GM19452 (cell line): ENCODE results near the gene SLC44A5.
"Not testable (repeated sequence)": the region's sequence is repeated elsewhere in the genome, so short reads cannot be mapped to it uniquely, and the experiment has no call there.

Experiments
- ATAC-seq: cut with Tn5 transposase; IDR thresholded peaks from one replicate; pipeline ENCODE4 v1.9.1; 2021; ENCODE audit not compliant: unreplicated experiment

SLC44A5 gene

DNA sequence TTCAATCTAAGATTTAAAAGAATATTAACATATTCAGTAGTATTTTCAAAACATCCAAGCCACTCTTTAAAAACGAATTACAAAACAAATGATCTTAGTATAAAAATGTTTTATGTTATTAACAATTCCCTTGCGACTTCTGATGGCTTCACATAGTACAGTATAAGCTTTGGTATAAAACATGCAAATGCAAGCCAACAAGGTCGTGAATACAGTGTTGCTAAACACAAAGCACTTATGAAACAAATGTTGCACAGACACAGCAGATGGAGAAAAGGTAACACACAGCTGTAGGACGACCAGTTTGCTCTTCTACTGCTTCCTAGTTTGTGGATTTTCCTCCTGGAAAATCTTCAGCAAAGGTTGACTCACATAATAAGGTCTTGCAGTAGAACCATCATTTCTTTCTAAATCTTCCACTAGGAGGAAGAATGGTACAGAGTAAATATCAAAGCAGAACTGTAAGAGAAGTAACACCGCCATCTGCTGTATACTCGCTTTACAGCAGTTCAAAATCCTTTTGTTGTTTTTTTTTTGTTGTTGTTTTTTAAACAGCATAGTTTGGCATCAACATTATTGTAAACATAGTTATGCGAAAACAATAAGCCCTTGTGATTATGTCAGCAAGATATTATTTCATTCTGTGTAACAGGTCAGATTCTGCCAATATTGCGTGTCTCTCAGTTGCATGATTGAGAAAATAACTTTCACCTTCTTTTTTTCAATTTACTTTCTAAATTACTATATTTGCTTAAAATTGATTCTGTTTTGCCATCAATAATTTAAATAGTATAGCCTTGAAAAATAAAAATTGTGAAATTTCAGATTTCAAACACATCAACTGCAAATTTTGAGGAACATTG is 407.3 kb downstream of the SLC44A5 start:
- peak; percentile 82 for ATAC-seq

DNA sequence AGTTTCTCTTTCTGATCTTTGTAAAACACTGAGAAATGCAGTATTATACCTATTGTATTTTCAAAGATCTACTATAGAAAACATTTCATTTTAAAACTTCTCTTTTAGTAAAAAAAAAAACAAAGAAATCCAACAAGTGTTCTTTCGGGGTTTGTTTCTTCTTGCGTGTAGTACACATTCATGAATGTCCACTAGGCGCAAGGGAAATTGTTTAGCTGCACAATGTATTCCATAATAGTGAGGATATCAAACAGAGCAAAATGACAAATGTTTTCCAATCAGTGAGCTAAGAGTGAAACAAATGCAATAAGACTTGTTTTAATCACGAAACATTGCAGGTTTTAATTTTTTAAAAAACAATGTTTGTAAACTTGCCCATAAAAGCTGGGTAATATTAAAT is 408.2 kb downstream of the SLC44A5 start:
- ATAC-seq = no peak

DNA sequence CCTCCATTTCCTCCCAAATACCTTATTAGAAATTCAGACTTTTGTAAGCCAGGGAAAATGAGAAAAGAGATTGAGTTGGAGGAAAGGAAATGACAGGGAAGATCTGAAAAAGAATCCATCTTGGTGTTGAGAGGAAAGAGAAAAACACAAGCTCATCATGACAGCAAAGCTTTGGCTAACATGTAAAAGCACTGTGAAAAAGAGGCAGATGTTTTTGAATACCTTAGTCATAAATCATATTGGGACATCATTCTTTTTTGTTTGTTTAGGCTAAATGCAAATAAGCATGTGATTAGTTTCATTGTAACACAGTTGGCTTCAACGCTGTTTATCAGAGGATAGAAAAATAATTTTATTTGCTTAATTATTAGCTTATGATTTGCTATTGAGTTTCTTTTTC is 412.2 kb downstream of the SLC44A5 start:
- no peak for ATAC-seq

DNA sequence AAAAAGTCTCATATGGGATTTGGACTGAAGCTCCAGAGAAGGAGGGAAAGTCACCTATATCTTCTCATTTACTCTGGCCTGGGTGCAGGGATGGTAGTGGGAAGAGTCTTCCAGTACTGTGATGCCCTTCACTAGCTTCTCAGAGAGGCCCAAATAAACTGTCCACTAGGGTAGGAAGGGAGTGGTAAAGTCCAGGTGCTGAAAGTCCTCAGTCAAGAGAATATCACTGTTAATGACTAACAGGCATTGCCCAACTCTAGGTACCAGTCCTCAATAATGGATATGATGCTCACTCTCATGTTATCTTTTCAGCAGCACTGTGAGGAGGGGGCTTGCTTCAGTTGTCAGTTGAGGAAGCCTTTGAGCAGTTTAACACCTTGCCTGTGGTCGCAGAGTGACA is 412.8 kb downstream of the SLC44A5 start:
- ATAC-seq = no peak

DNA sequence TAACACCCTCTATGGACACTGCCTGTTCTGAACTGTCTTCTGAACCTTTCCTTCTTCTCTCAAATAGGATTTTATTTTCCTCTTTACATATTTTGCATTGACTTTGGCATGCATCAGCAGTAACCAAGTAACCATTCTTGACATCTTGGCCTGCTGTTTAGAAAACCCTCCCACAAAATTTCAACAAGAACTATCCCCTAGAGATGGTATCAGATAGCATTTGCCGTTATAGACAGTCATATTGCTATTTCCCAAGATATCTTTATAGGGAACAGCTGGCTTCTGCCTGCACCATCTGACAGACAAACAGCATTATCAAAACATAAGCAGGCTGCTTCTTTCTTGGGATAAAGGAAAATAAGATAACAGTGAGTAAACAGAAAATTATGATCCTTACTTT is 422.0 kb downstream of the SLC44A5 start:
- ATAC-seq = no peak

DNA sequence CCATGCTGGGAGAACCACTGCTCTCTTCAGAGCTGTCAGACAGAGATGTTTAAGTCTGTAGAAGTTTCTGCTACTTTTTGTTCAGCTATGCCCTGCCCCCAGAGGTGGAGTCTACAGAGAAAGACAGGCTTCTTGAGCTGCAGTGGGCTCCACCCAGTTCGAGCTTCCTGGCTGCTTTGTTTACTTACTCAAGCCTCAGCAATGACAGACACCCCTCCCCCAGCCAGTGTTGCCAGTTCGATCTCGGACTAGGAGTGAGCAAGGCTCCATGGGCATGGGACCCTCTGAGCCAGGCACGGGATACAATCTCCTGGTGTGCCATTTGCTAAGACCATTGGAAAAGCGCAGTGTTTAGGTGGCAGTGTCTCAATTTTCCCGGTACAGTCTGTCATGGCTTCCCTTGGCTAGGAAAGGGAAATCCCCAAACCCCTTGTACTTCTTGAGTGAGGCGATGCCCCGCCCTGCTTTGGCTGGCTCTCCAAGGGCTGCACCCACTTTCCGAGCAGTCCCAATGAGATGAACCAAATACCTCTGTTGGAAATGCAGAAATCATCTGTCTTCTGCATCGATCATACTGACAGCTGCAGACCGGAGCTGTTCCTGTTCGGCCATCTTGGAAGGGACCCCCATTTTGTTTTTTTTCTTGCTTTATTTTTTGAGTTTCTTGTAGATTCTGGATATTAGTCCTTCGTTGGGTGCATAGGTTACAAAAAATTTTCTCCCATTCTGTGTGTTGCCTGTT is 429.5 kb downstream of the SLC44A5 start:
- not testable (repeated sequence) for ATAC-seq

DNA sequence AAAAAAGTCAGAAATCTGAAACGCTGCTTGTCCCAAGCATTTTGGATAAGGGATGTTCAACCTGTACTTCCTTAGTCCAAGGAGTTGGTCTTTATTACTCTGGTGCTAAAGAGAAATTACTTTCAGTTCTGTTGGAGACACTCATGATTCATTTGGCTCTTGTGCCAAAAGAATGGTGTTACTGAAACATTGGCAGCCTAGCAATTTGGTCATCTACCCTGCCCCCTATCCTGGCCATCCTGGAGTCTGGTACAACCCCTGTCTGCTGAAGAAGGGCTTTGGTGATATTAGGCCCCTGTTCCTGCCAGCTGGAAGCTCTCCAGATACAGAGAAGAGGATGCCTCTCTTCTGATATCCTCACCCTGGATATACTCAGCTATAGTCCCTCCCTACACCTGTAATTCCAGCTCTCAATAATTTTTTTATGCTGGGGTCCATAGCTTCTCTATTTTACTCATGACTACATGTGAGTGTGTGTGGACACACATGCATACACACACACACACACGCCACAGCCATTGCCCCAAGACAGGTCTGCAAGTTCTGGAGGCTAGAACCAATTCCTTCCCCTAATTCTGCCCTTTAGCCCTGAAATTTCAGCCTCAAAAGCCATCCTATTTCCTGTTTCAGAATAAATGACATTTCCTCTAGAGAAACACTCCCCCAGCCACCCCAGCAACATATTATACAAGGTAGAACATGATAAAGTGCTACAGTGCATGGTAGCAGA is 436.7 kb downstream of the SLC44A5 start:
- ATAC-seq = no peak

DNA sequence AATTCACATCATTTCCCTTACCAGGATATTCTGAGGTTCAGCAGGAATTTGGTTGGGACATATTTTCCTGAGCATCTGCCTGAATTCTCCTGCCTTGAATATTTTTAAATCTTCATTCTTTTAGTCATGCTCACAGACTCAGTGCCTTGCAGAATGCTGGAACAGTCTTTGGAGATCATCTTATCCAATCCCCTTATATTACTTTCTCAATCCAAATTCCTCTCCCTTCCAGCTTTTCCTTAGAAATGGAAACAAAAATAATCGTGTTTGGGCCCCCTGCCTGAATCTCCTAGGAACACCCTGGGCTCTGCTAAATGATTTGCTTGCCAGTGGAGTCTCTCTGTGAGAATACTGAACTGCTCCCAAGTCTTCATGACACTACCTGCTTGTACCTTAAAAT is 438.4 kb downstream of the SLC44A5 start:
- no peak for ATAC-seq

DNA sequence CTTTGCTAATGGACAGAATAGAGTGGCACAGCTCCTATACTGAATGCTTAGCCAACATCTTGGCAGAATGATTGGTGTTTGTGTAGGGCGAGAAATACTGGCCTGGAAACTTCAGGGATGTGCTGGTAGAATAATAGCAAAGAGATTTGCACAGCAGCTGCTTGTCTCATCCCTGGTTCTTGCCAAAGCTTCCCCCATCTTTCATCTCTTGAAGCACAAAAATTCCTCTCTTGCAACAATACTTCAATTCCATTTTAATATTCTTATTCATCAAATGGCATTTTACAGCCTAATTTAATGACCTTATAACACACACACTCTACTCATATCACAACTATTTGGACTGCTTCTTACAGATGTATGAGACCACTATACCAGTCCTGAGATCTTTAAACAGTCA is 439.0 kb downstream of the SLC44A5 start:
- ATAC-seq = no peak

DNA sequence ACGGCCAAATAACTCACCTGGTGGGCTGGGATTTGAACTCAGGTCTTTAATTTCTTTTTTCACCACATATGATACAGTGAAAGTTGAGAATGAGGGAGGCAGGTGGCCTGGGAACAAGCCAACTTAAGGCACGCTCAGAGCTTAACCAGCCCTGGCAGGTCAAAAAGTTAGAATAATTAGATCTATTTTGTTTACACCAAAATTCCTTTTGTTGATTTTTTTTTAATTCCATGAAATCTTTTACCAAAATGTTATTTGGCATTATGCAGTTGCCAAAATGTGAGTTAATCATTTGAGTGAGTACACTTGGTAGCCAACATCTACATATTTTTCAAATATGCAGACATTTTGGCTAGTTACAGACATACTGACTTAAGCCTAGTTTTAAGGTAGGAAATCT is 439.9 kb downstream of the SLC44A5 start:
- no peak for ATAC-seq

DNA sequence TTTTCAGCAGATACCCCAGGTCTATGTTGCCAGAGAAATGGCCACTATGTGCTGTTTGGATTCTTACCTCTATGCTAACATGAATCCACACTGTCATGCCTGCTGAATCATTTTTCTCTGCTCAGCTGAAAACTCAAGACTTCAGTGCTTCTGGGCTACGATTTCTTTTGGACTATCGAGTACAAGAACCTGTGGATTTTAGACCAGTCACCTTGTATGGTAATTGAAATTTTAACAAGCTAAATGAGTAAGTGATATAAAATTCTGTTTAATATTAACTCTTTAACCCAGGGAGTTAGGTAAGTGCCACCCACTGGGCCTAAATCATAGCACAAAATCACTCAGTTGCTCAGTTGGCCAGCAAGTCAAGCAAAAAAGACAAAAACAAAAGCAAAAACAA is 440.9 kb downstream of the SLC44A5 start:
- ATAC-seq = no peak

DNA sequence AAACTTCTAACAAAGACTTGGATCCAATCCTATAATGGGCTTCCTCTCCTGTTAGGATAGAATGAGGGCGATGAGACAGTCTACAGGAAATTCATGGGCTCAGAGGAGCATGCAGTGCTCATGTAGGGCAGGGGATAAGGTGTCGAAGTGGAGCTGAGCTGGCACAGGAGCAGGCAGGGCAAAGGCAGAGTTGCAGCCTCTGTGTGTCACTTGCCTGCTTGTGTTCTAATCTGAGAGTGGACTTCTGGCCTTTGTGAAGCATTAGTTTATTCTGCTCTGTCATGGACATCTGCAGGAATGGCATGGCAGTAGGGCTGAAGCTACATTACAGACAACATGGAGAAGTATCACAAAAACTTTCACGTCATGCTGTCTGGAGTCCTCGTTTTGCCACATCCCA is 444.1 kb downstream of the SLC44A5 start:
- no peak for ATAC-seq

DNA sequence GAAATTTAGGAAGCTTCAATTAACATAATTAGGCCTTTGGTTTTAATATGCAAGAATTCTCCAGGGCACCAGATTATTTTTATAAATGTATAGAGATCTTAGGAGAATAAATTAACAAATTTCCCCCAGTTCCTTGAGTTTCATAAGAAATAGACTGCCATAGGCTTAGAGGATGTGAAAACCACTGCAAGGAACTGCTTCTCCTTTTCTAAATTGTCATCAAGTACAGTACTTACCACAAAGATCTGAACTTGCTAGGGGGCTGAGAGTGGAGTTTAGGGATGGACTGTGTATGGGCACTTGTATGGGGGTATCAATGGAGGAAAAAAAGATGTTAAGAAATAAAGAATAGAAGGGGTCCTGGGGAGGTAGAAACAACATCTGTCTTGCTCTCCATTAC is 445.6 kb downstream of the SLC44A5 start:
- ATAC-seq = no peak

DNA sequence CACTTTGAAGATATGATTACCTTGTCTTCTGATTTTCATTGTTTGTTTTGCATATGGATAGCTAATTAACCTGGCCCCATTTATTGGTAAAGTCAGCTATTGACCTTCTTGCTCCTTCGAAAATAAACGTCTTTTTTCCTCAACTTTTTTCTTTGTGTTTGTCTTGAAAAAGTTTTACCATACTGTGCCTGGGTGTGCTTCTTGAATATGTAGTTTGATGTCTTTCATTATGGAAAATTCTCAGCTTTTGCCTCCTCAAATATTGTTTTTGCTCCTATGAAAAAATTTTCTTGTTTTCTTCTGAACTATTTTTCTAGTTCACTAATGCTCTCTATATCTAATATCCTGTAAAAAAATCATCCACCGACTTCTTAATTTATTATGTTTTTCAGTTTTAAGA is 451.8 kb downstream of the SLC44A5 start:
- no peak for ATAC-seq
